Neural progenitor cell (in vitro differentiated cells): Measurements from ENCODE around the gene LDAH. TPM values are rescaled to one million over a fixed set of nuclear protein-coding genes. Genes with fewer than 3 reads are reported as not detected.

Experiments
- DNase-seq: peaks from one replicate; pipeline ENCODE4 v3.0.0-alpha.2; 2016; ENCODE audit warnings: low spot score
- H2AFZ ChIP-seq: fragments of 200-600 bp; sonication (generic); replicated peaks from 2 replicates; pipeline ENCODE4 v1.6.1; 2016; ENCODE audit warnings: antibody characterized with exemption
- H3F3A ChIP-seq: fragments of 200-600 bp; sonication (generic); 2 replicates; pipeline ENCODE4 v1.6.1; 2016; ENCODE audit warnings: antibody characterized with exemption, low read depth
- H3K27ac ChIP-seq: fragments of 200-600 bp; sonication (generic); 2 replicates; pipeline ENCODE4 v1.5.1; 2016; ENCODE audit warnings: mild to moderate bottlenecking
- H3K27me3 ChIP-seq: fragments of 200-600 bp; sonication (generic); 2 replicates; pipeline ENCODE4 v1.6.1; 2016; ENCODE audit warnings: mild to moderate bottlenecking, moderate library complexity
- H3K36me3 ChIP-seq: fragments of 200-600 bp; sonication (generic); 2 replicates; pipeline ENCODE4 v1.5.1; 2016
- H3K4me1 ChIP-seq: fragments of 200-600 bp; sonication (generic); 2 replicates; pipeline ENCODE4 v1.6.1; 2016; ENCODE audit warnings: mixed run types
- H3K4me2 ChIP-seq: fragments of 200-600 bp; sonication (generic); 2 replicates; pipeline ENCODE4 v1.6.1; 2016
- H3K4me3 ChIP-seq: fragments of 200-600 bp; sonication (generic); 2 replicates; pipeline ENCODE4 v1.5.1; 2016
- H3K79me2 ChIP-seq: fragments of 200-600 bp; sonication (generic); 2 replicates; pipeline ENCODE4 v1.6.1; 2016; ENCODE audit warnings: low read depth
- H3K9ac ChIP-seq: fragments of 200-600 bp; sonication (generic); 2 replicates; pipeline ENCODE4 v1.6.1; 2016
- H3K9me3 ChIP-seq: fragments of 200-600 bp; sonication (generic); 2 replicates; pipeline ENCODE4 v1.5.1; 2016; ENCODE audit warnings: low read depth
- H4K20me1 ChIP-seq: fragments of 200-600 bp; sonication (generic); 2 replicates; pipeline ENCODE4 v1.6.1; 2016; ENCODE audit warnings: low read depth
- H3K27ac Mint-ChIP-seq: 3 replicates; pipeline ENCODE4 v1.8.0; 2021; ENCODE audit warnings: mixed read lengths
- H3K27me3 Mint-ChIP-seq: 2 replicates; pipeline ENCODE4 v1.8.0; 2022; ENCODE audit warnings: low read depth, mild to moderate bottlenecking, inconsistent platforms, moderate library complexity, mixed read lengths; ENCODE audit not compliant: insufficient read depth
- H3K36me3 Mint-ChIP-seq: 3 replicates; pipeline ENCODE4 v1.8.0; 2021; ENCODE audit warnings: mixed read lengths
- H3K4me1 Mint-ChIP-seq: 3 replicates; pipeline ENCODE4 v1.8.0; 2021; ENCODE audit warnings: mixed read lengths
- H3K4me3 Mint-ChIP-seq: 3 replicates; pipeline ENCODE4 v1.8.0; 2021; ENCODE audit warnings: mild to moderate bottlenecking, moderate library complexity, mixed read lengths
- H3K9me3 Mint-ChIP-seq: 3 replicates; pipeline ENCODE4 v1.8.0; 2020; ENCODE audit warnings: mixed read lengths
- EZH2 ChIP-seq: fragments of 200-600 bp; sonication (generic); IDR thresholded peaks from 2 replicates; pipeline ENCODE4 v1.6.1; 2017; ENCODE audit warnings: antibody characterized with exemption, mild to moderate bottlenecking, moderate library complexity
- EZH2phosphoT487 ChIP-seq: fragments of 200-600 bp; sonication (generic); IDR thresholded peaks from 2 replicates; pipeline ENCODE4 v1.6.1; 2017; ENCODE audit warnings: antibody characterized with exemption
- total RNA-seq: library from RNA; depleted of rRNA; stranded (reverse); fragments of >200 nt; gene quantifications from 2 replicates; pipeline ENCODE4 v1.2.3, GENCODE V29; 2015; ENCODE audit warnings: low replicate concordance
- TF ChIP-seq, protein P1 (sequence below): fragments of 200-600 bp; sonication (generic); IDR thresholded peaks from 2 replicates; pipeline ENCODE4 v1.5.1; 2017; ENCODE audit warnings: antibody characterized with exemption, mild to moderate bottlenecking

Gene LDAH
- total RNA-seq, 1 donor from 2014 or later, result 45.2 TPM

- peak overlapping the region; percentile 10 for H3K4me2 ChIP-seq
- peak overlapping the region; percentile 30 for H3K27ac Mint-ChIP-seq
These were observed 187.8 kb downstream of the LDAH start for GRCh38 chr2:20635113-20635510.

DNA sequence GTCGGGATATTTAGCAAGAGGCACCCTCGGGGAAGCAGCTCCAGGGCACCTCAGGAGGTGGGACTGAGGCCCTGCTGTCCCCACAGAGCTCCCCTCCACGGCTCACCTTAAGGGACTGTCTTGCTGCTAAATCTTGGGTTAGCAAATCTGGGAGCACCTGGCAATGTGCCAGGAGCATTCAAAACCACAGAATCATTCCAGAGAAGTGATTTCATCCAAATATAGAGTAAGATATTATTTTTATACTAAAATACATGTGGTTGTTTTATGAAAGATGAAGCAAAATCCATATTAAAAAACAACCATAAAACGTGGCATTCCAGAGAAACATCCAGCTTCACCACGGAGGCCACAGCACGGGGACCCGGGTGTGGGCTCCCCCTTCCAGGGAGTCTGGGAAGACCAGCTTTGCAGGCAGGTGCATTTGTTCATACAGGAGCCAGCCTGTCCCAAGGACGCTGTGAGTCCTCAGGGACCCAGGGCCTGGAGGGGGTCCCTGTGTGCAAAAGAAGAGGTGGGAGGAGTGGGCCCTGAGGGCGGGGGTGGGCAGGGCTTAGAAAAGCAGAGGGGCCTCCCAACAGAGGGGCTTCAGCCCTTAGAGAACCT lies 188.3 kb downstream of the LDAH start:
- Histone ChIP-seq H3K4me2 (no peak overlapping the region), H3K9ac (no peak overlapping the region), H2AFZ (no peak overlapping the region), H3K4me1 (peaks cover 6% of the 10 kb centered on the region), H4K20me1 (no peaks in the 10 kb centered on the region), H3K79me2 (no peaks in the 10 kb centered on the region), H3K27me3 (no peaks in the 10 kb centered on the region), H3F3A (no peaks in the 10 kb centered on the region), H3K4me3 (no peak overlapping the region), H3K9me3 (no peaks in the 10 kb centered on the region), H3K36me3 (no peaks in the 10 kb centered on the region), H3K27ac (no peak overlapping the region)
- no peak for DNase-seq
- no peak overlapping the region for H3K27ac Mint-ChIP-seq
- H3K9me3 Mint-ChIP-seq, result no peaks in the 10 kb centered on the region
- no peak overlapping the region for H3K4me3 Mint-ChIP-seq
- H3K36me3 Mint-ChIP-seq, result peaks cover 4% of the 10 kb centered on the region
- H3K4me1 Mint-ChIP-seq, result peaks cover 21% of the 10 kb centered on the region
- peaks cover 5% of the 10 kb centered on the region for H3K27me3 Mint-ChIP-seq
- TF ChIP-seq, protein P1, sequence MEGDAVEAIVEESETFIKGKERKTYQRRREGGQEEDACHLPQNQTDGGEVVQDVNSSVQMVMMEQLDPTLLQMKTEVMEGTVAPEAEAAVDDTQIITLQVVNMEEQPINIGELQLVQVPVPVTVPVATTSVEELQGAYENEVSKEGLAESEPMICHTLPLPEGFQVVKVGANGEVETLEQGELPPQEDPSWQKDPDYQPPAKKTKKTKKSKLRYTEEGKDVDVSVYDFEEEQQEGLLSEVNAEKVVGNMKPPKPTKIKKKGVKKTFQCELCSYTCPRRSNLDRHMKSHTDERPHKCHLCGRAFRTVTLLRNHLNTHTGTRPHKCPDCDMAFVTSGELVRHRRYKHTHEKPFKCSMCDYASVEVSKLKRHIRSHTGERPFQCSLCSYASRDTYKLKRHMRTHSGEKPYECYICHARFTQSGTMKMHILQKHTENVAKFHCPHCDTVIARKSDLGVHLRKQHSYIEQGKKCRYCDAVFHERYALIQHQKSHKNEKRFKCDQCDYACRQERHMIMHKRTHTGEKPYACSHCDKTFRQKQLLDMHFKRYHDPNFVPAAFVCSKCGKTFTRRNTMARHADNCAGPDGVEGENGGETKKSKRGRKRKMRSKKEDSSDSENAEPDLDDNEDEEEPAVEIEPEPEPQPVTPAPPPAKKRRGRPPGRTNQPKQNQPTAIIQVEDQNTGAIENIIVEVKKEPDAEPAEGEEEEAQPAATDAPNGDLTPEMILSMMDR, result no peak
- no peak for TF ChIP-seq EZH2
- no peak for TF ChIP-seq EZH2phosphoT487

More at GRCh38 chr2:20635113-20635510, 187.8 kb downstream of the LDAH start:
- Histone ChIP-seq H3K9me3 (no peaks in the 10 kb centered on the region), H2AFZ (no peak overlapping the region), H3K79me2 (no peaks in the 10 kb centered on the region), H3F3A (no peaks in the 10 kb centered on the region), H3K4me3 (no peak overlapping the region), H3K27me3 (no peaks in the 10 kb centered on the region), H3K27ac (no peak overlapping the region), H3K4me1 (peaks cover 6% of the 10 kb centered on the region), H3K36me3 (no peaks in the 10 kb centered on the region), H3K9ac (no peak overlapping the region), H4K20me1 (no peaks in the 10 kb centered on the region)
- Mint-ChIP-seq H3K27me3 (peaks cover 5% of the 10 kb centered on the region), H3K9me3 (no peaks in the 10 kb centered on the region), H3K36me3 (peaks cover 4% of the 10 kb centered on the region), H3K4me3 (no peak overlapping the region), H3K4me1 (peaks cover 18% of the 10 kb centered on the region)
- DNase-seq, result no peak
- TF ChIP-seq, protein P1, result no peak
- TF ChIP-seq EZH2 (no peak), EZH2phosphoT487 (no peak)

Other genes starting within 250 kb of the LDAH start
- gene HS1BP3, start 172.0 kb downstream of the LDAH start, total RNA-seq, result 10.0 and 19.5 TPM in 2 replicates
- not detected in 2 replicates for gene GDF7, start 156.0 kb downstream of the LDAH start, total RNA-seq
- 0.34 and 0.47 TPM in 2 replicates for gene APOB, start 221.0 kb upstream of the LDAH start, total RNA-seq